Measurements from ENCODE around the gene SRL.

- TF ChIP-seq POLR2A (IDR thresholded peaks at IDR 0.05) (no peak), CTCF (IDR thresholded peaks at IDR 0.05) (no peak), EP300 (IDR thresholded peaks at IDR 0.05) (no peak)
These were observed 49.7 kb downstream of the SRL start for GRCh38 chr16:4192206-4192605.

Measured in tibial nerve (tissue), 4 donors.